Measurements from ENCODE around the gene BRIP1. TPM values are rescaled to one million over a fixed set of nuclear protein-coding genes. Genes with fewer than 3 reads are reported as not detected.

Gene BRIP1
- total RNA-seq, 2 experiments from 2014 or later = 1.0 to 1.9 TPM

DNA sequence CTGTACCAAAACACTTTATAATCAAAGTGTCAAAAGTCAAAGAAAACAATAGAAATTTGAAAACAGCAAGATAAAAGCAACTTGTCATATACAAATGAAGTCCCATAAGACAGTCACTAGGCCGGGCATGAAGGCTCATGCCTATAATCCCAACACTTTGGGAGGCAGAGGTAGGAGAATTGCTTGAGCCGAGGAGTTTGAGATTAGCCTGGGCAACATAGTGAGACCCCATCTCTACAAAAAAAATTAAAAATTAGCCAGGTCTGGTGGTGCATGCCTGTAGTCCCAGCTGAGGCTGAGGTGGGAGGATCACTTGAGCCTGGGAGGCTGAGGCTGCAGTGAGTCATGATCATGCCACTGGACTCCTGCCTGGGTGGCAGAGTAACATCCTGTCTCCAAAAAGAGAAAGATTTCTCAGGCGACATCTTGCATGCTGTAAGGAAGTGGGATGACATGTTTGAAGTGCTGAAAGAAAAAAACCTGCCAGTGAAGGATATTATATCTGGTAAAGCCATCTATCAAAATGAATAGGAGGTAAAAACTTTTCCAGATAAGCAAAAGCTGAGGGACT, 173.6 kb downstream of the BRIP1 start:
- intact Hi-C loops (cut with DNase I, micrococcal nuclease) = loop anchor here in 1 of 2 experiments (10.0 kb wide), 1 partner anchor 55 kb away; no protein-coding TSS in a partner anchor
- TF ChIP-seq CTCF (IDR thresholded peaks at IDR 0.05) = no peak

GRCh38 chr17:61687769-61688168, 175.6 kb downstream of the BRIP1 start:
- ChIA-PET CTCF (no interaction called here), POLR2A (no interaction called here)
- Mint-ChIP-seq H3K27ac (no peak overlapping the region), H3K4me3 (no peak overlapping the region), H3K36me3 (ENCODE audit: low read depth) (peaks cover 5% of the 10 kb centered on the region), H3K9me3 (no peaks in the 10 kb centered on the region), H3K27me3 (no peaks in the 10 kb centered on the region), H3K4me1 (ENCODE audit: low read depth) (no peaks in the 10 kb centered on the region)
- no peak for DNase-seq
- ATAC-seq (ENCODE audit: poor library complexity) = no peak
- Histone ChIP-seq H3K27me3 (ENCODE audit: control insufficient read depth in 1 of 2, insufficient read depth in 2 of 2, low read length in 2 of 2) (no peaks in the 10 kb centered on the region), H3K36me3 (ENCODE audit: insufficient read depth, low read length) (no peaks in the 10 kb centered on the region), H3K4me1 (ENCODE audit: insufficient read depth, low read length) (no peaks in the 10 kb centered on the region), H3K9me3 (ENCODE audit: control insufficient read depth in 1 of 2, insufficient read depth in 1 of 2, low read length in 2 of 2) (no peaks in the 10 kb centered on the region), H3K27ac (ENCODE audit: low read depth in 1 of 2, low read length in 2 of 2) (no peak overlapping the region), H3K4me3 (ENCODE audit: low read length) (no peak overlapping the region)
- no peak for TF ChIP-seq CTCF (IDR thresholded peaks at IDR 0.05)
- intact Hi-C loops (cut with DNase I, micrococcal nuclease) = no loop called here

More for the DNA sequence above, 173.6 kb downstream of the BRIP1 start:
- Mint-ChIP-seq H3K4me3 (no peak overlapping the region), H3K4me1 (ENCODE audit: low read depth) (no peaks in the 10 kb centered on the region), H3K36me3 (ENCODE audit: low read depth) (peaks cover 5% of the 10 kb centered on the region), H3K27ac (no peak overlapping the region), H3K9me3 (no peaks in the 10 kb centered on the region), H3K27me3 (no peaks in the 10 kb centered on the region)
- no peaks in the 10 kb centered on the region for H3K4me1 ChIP-seq (ENCODE audit: insufficient read depth, low read length)
- no peaks in the 10 kb centered on the region for H3K9me3 ChIP-seq (ENCODE audit: control insufficient read depth in 1 of 2, insufficient read depth in 1 of 2, low read length in 2 of 2)
- H3K27ac ChIP-seq (ENCODE audit: low read depth in 1 of 2, low read length in 2 of 2) = no peak overlapping the region
- no peak overlapping the region for H3K4me3 ChIP-seq (ENCODE audit: low read length)
- no peak for DNase-seq
- ChIA-PET CTCF (no interaction called here), POLR2A (interaction anchor here (0.8 kb wide), 1 partner anchor 24 kb away, joined by 3 read pairs; no protein-coding TSS in a partner anchor)
- no peaks in the 10 kb centered on the region for H3K27me3 ChIP-seq (ENCODE audit: control insufficient read depth in 1 of 2, insufficient read depth in 2 of 2, low read length in 2 of 2)
- no peaks in the 10 kb centered on the region for H3K36me3 ChIP-seq (ENCODE audit: insufficient read depth, low read length)
- no peak for ATAC-seq (ENCODE audit: poor library complexity)

DNA sequence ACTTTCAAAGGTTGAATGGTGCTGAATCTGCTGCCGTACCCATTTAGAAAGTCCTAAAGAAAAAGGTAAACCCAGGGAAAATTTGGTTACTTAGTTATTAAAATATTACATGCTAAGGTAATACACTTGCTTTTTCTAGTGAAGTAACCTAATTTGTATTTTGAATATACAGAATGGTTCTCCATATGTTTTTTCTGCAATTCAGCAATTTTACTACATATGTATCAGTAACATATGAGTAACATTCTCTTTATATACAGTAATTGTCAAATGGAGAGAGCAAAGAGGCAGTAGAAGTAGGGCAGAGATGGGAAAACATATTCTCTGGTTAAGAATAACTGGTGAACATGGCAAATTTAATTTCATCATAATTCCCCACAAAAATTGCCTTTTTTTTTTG, 177.2 kb downstream of the BRIP1 start:
- ATAC-seq (ENCODE audit: poor library complexity) (no peak), DNase-seq (no peak)
- Histone ChIP-seq H3K9me3 (ENCODE audit: control insufficient read depth in 1 of 2, insufficient read depth in 1 of 2, low read length in 2 of 2) (no peaks in the 10 kb centered on the region), H3K27ac (ENCODE audit: low read depth in 1 of 2, low read length in 2 of 2) (no peak overlapping the region), H3K36me3 (ENCODE audit: insufficient read depth, low read length) (no peaks in the 10 kb centered on the region), H3K4me3 (ENCODE audit: low read length) (no peak overlapping the region), H3K27me3 (ENCODE audit: control insufficient read depth in 1 of 2, insufficient read depth in 2 of 2, low read length in 2 of 2) (no peaks in the 10 kb centered on the region), H3K4me1 (ENCODE audit: insufficient read depth, low read length) (no peaks in the 10 kb centered on the region)
- Mint-ChIP-seq H3K27me3 (no peaks in the 10 kb centered on the region), H3K9me3 (no peaks in the 10 kb centered on the region), H3K27ac (no peak overlapping the region), H3K4me3 (no peak overlapping the region), H3K36me3 (ENCODE audit: low read depth) (peaks cover 5% of the 10 kb centered on the region), H3K4me1 (ENCODE audit: low read depth) (no peaks in the 10 kb centered on the region)
- POLR2A ChIA-PET = no interaction called here
- TF ChIP-seq CTCF (IDR thresholded peaks at IDR 0.05) = no peak
- CTCF ChIA-PET = no interaction called here
- intact Hi-C loops (cut with DNase I, micrococcal nuclease) = no loop called here

Data from CD4-positive, alpha-beta T cell (primary cell).